Lower lobe of right lung (tissue), 2 donors: ENCODE results near the gene LSAMP. TPM values are rescaled to one million over a fixed set of nuclear protein-coding genes. Genes with fewer than 3 reads are reported as not detected.

Experiments
- ATAC-seq, 2 donors: fragments of 200-7000 bp; cut with Tn5 transposase; one replicate each; pipeline ENCODE4 v1.9.1; 2020 to 2022; ENCODE audit warnings: mild to moderate bottlenecking in 2 of 2, moderate library complexity in 2 of 2
- DNase-seq: peaks from one replicate; pipeline ENCODE4 v3.0.0-alpha.2; 2020
- H3K27ac ChIP-seq: fragments of 200-600 bp; one replicate; pipeline ENCODE4 v1.8.0; 2022
- H3K27me3 ChIP-seq: fragments of 200-600 bp; one replicate; pipeline ENCODE4 v1.8.0; 2022; ENCODE audit warnings: low read depth
- H3K36me3 ChIP-seq: fragments of 200-600 bp; one replicate; pipeline ENCODE4 v1.8.0; 2022; ENCODE audit warnings: mild to moderate bottlenecking
- H3K4me1 ChIP-seq: fragments of 200-600 bp; one replicate; pipeline ENCODE4 v1.8.0; 2022
- H3K4me3 ChIP-seq: fragments of 200-600 bp; one replicate; pipeline ENCODE4 v1.8.0; 2022; ENCODE audit warnings: mild to moderate bottlenecking
- H3K9me3 ChIP-seq: fragments of 200-600 bp; one replicate; pipeline ENCODE4 v1.8.0; 2022
- CTCF ChIP-seq: fragments of 200-600 bp; IDR thresholded peaks from one replicate; pipeline ENCODE4 v1.8.0; 2022; ENCODE audit warnings: antibody characterized with exemption, mild to moderate bottlenecking
- intact Hi-C: fragments of 100-400 bp; cut with DNase I; formaldehyde crosslinking; loops from one replicate; pipeline ENCODE4 v1.11.0; 2022
- long read RNA-seq: library from polyadenylated mRNA; unstranded; transcript quantifications from one replicate; pipeline ENCODE4 v2.0.0, GENCODE V29; 2021
- total RNA-seq: library from RNA; stranded (reverse); fragmentation: NEBNext Ultra II Directional; extraction: Animal tissue kit (Norgen Biotek cat#: 25700); gene quantifications from one replicate; pipeline ENCODE4 v1.2.1, GENCODE V29; 2021
- donor health status: DM: no; HTN: yes; CAD: no; lungs with severe emphysema.

LSAMP gene
- 20.1 TPM for total RNA-seq
- long read RNA-seq, full-length matches to known transcripts: 2 of 24 reads
- long read RNA-seq, partial matches to known transcripts: 0 of 24 reads
- long read RNA-seq, other reads (novel, unspliced or antisense): 22 of 24 reads

GRCh38 chr3:116445311-116445841, at the start of gene LSAMP:
LSAMP (minus strand) TSS chr3:116445487.
- Histone ChIP-seq H3K9me3 (no peaks in the 10 kb centered on the region), H3K4me3 (peak within 1 kb of the TSS; percentile 45), H3K27me3 (no peaks in the 10 kb centered on the region), H3K36me3 (no peaks in the 10 kb centered on the region), H3K27ac (no peak within 1 kb of the TSS), H3K4me1 (no peaks in the 10 kb centered on the region)
- DNase-seq: no peak
- intact Hi-C loops: no loop called here
- TF ChIP-seq CTCF: no peak
- peak; percentile 19 to 37 for ATAC-seq

- TF ChIP-seq CTCF: no peak
- Histone ChIP-seq H3K27ac (no peak overlapping the region), H3K36me3 (no peaks in the 10 kb centered on the region), H3K4me3 (no peak overlapping the region), H3K4me1 (no peaks in the 10 kb centered on the region), H3K9me3 (no peaks in the 10 kb centered on the region), H3K27me3 (no peaks in the 10 kb centered on the region)
- ATAC-seq (no peak), DNase-seq (no peak)
- intact Hi-C loops: no loop called here
Measured at GRCh38 chr3:116492379-116492778, 47.1 kb upstream of the LSAMP start.

- Histone ChIP-seq H3K36me3 (no peaks in the 10 kb centered on the region), H3K4me1 (no peaks in the 10 kb centered on the region), H3K9me3 (no peaks in the 10 kb centered on the region), H3K4me3 (no peak overlapping the region), H3K27ac (no peak overlapping the region), H3K27me3 (no peaks in the 10 kb centered on the region)
- intact Hi-C loops: no loop called here
- DNase-seq: no peak
- ATAC-seq: no peak
- no peak for TF ChIP-seq CTCF
Measured at GRCh38 chr3:116483135-116483534, 37.8 kb upstream of the LSAMP start.

GRCh38 chr3:116476691-116477090, 31.4 kb upstream of the LSAMP start:
- H3K9me3 ChIP-seq: no peaks in the 10 kb centered on the region
- intact Hi-C loops: no loop called here
- no peak overlapping the region for H3K27ac ChIP-seq
- no peak for TF ChIP-seq CTCF
- H3K4me1 ChIP-seq: no peaks in the 10 kb centered on the region
- DNase-seq (no peak), ATAC-seq (no peak)
- no peaks in the 10 kb centered on the region for H3K36me3 ChIP-seq
- no peaks in the 10 kb centered on the region for H3K27me3 ChIP-seq
- no peak overlapping the region for H3K4me3 ChIP-seq

GRCh38 chr3:116474801-116475200, 29.5 kb upstream of the LSAMP start:
- Histone ChIP-seq H3K27ac (no peak overlapping the region), H3K9me3 (no peaks in the 10 kb centered on the region), H3K4me1 (no peaks in the 10 kb centered on the region), H3K36me3 (no peaks in the 10 kb centered on the region), H3K27me3 (no peaks in the 10 kb centered on the region), H3K4me3 (no peak overlapping the region)
- ATAC-seq (no peak), DNase-seq (no peak)
- no peak for TF ChIP-seq CTCF
- intact Hi-C loops: no loop called here
